ENCODE results near the gene VWA3B.

DNA sequence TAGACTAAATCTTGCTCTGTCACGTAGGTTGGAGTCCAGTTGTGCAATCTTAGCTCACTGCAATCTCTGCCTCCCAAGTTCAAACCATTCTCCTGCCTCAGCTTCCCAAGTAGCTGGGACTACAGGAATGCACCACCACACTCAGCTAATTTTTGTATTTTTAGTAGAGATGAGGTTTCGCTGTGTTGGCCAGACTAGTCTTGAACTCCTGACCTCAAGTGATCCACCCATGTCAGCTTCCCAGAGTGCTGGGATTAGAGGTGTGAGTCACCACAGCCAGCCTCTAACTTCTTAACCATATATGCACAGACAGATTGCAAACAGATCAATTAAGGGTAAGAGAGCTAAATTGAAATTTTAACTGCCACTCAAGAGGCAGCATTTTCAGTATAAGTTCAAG lies 237.2 kb downstream of the VWA3B start:
- TF ChIP-seq, protein P1, sequence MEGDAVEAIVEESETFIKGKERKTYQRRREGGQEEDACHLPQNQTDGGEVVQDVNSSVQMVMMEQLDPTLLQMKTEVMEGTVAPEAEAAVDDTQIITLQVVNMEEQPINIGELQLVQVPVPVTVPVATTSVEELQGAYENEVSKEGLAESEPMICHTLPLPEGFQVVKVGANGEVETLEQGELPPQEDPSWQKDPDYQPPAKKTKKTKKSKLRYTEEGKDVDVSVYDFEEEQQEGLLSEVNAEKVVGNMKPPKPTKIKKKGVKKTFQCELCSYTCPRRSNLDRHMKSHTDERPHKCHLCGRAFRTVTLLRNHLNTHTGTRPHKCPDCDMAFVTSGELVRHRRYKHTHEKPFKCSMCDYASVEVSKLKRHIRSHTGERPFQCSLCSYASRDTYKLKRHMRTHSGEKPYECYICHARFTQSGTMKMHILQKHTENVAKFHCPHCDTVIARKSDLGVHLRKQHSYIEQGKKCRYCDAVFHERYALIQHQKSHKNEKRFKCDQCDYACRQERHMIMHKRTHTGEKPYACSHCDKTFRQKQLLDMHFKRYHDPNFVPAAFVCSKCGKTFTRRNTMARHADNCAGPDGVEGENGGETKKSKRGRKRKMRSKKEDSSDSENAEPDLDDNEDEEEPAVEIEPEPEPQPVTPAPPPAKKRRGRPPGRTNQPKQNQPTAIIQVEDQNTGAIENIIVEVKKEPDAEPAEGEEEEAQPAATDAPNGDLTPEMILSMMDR (IDR thresholded peaks at IDR 0.05): no peak
- no peak for TF ChIP-seq ZFX (IDR thresholded peaks at IDR 0.05; ENCODE audit: borderline replicate concordance)
